SIG-M5 treated with dmso at 0.1 percent for 504 hours (cell line): ENCODE measurements around the gene SP140L.
"Not testable (repeated sequence)": the region's sequence is repeated elsewhere in the genome, so short reads cannot be mapped to it uniquely, and the experiment has no call there.

Experiments
- DNase-seq: peaks from one replicate; lab custom pipeline; 2025; ENCODE audit not compliant: unreplicated experiment; lab: John Stamatoyannopoulos, UW

SP140L gene

DNA sequence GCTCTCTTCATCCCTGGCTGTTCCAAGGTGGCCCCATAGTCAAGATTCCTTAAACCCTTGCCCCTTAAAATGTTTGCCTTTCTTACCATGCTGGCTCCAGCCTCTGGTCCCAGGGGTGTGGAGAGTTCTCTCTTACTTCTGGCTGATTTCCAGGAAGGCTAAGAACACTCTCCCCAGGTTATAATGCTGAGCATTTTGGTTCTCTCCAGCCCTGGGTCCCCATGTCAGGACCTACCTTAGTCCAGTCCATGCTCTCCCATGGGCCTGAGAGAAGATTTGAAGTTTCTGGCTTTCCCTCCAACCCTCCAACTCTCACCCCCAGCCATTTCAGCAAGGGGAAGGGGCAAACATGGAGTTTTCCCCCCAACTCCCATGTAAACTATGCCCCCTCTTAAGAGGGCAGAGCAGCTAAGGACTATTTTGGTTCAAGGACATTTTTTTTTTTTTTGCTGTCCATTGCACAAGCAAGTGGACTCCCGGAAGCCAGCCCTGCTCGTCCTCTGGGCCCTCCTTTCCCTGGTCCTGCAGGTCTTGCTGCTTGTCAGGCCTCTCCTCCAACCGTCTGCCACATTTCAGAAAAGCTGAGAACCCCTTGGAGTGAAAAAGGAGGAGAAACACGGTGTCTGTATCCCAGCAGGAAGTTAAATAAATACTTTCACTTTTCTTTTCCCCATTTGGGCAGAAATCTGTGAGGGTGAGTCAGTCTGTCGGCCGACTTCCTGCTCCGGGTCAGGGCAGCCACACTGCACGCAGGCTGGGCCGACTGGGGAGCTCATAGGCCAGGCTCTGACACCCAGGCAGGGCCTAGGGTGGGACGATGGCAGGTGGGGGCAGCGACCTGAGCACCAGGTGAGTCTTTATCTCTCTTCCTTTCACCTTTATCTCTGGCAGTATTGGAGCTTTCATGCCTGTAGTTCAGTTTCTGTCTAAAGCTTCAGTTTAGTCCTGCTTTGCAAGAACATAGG is at the start of gene SP140L:
TSS of gene SP140L (plus strand) at position 741 of the 965 bp plus-strand sequence. CDS start at position 818, 77 bp downstream.
- DNase-seq = peak; percentile 84

- DNase-seq = no peak
Observed at GRCh38 chr2:230282936-230283335, 44.1 kb upstream of the SP140L start.

DNA sequence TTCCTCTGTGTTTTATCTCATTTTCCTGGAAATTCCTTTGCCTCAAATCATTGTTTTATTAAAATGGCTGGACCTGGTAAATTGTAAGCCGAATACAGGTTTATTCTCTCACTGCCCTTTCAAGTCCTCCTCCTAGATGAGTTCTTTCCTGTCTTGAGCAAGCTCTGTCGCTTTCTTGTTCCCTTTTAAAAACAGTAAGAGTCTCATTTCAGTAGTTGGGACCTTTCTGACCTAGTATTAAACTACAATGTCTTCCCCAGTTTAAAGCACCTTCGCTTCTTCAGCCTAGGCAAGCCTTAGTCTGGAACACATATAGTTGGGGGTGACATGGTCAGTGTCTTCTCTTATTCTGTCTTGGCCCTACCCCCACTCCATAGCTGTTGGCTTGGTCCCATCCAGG is 40.9 kb upstream of the SP140L start:
- no peak for DNase-seq

GRCh38 chr2:230289311-230289710 is 37.7 kb upstream of the SP140L start:
- not testable (repeated sequence) for DNase-seq

DNA sequence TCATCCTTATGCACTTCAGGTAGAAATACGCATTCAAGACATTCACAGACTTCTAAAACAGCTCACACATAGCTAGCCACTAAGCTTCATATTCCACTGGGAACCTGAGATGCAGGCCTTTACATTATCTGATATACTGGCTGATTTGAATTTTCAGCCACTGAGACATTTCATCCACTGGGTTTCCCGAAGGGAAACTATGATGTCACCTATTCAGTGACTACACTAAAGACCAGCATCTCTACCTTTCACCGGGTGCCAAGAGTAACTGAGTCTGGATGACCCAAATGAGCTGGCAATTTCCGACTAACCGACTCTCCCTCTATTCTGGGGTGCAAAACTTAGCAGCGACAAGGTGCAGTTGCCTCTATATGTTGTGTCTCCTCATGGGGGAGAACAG is 31.8 kb upstream of the SP140L start:
- no peak for DNase-seq

DNA sequence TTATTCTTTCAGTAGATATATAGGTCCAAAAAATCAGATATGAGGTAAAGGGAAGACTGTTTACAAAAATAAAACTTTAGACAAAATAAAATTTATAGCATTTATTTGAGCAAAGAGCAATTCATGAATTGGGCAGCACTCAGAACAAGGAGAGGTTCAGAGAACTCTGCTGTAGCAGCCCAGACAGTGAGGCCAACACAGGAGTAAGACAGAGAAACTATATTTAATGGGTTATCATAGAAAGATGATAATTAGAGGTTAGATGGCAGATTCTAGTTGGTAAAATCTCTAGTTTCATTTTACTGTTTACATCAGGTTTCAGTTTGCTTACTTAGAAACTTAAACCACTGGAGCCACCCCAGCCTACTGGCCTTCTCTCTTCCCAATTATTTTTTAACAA is 30.1 kb upstream of the SP140L start:
- no peak for DNase-seq

GRCh38 chr2:230299618-230300017 is 27.4 kb upstream of the SP140L start:
- no peak for DNase-seq

GRCh38 chr2:230305416-230306275 is 21.3 kb upstream of the SP140L start:
- no peak for DNase-seq

DNA sequence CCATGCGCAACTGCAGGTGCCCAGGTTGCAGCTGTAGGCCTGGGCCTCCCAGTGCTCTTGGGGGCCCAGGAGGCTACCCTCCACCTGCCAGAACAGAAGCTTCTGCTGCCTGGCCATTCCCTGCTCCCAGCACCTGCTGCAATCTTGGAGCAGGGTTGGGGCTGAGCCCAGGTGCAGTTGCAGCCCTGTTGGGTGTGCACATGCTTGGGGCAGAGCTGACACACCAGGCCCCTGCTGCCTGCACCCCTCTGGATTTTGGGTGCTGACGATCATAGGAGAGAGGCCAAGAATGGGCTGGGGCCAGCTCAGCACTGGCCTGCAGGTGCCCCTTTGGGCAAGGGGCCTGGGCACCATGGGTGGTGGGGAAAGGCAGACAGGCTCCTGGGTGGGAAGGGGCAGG is 20.5 kb upstream of the SP140L start:
- no peak for DNase-seq

- DNase-seq = no peak
Observed at GRCh38 chr2:230307485-230307884, 19.5 kb upstream of the SP140L start.

DNA sequence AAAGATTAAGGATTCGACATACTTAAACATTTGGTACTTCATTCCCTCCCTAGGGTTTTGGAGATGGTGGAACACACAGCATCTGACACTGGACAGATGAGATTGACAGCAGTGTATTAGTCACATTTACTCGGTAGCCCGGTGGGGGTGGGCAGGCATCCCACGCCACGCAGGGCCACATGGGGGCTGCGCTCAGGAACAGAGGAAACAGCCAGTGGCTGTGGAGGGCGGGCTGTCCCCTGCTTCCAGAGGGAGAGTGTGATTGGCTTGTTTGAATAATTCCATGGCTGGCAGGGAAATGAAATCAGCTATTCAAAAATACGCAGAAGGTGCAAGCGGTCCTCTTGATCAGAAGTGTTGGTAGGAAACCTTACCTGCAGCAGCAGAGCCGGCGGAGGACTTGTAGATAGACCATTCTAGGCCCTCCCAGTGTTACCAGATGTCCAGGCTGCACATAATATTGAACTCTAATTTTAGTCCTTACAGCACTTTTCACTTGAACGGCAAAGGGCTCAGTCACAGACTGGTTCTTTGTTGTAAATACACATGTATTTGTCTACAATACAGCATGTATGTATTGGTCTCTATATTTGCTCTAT is 18.5 kb upstream of the SP140L start:
- DNase-seq = no peak

GRCh38 chr2:230310792-230311191 is 16.2 kb upstream of the SP140L start:
- not testable (repeated sequence) for DNase-seq

GRCh38 chr2:230311634-230312033 is 15.4 kb upstream of the SP140L start:
- not testable (repeated sequence) for DNase-seq

DNA sequence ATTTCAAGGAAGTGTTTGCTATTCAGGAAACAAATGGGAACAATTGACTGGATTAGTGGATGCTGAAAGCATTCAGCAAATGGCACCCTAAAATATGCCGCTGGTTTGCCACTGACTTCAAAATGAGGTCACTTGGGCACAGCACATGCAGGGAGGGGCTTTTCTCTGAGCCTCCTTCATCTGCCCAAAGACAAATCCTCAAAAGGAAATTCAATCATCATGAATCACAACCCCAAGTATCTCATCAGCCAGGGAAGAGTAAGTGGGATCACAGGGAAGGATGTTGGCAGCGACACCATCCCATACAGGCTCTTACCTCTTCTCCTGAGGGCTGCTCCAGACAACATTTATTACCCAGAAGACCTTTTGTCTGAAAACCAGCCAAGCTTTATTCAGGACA is 14.4 kb upstream of the SP140L start:
- DNase-seq = no peak

DNA sequence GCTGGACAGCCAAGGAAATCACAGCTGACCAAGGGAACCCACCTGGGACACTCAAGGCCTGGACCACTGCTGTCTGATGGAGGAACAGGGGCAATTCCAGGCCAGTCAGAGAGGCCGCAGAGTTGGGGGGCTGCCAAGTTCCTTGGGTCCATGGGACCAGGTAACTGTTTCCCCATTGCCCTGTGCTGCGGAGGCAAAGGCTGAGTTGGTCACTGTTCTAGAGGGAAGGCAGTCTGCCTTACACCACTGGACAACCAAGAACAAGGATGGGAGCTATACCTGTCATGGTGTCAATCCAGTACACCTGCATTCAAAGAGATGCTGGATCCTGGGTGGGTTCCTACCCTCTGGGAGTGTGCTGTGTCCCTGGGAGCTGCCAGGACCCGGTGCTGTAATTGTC is 9.6 kb upstream of the SP140L start:
- DNase-seq = no peak

GRCh38 chr2:230318190-230319121 is 8.5 kb upstream of the SP140L start:
- peak; percentile 40 for DNase-seq

DNA sequence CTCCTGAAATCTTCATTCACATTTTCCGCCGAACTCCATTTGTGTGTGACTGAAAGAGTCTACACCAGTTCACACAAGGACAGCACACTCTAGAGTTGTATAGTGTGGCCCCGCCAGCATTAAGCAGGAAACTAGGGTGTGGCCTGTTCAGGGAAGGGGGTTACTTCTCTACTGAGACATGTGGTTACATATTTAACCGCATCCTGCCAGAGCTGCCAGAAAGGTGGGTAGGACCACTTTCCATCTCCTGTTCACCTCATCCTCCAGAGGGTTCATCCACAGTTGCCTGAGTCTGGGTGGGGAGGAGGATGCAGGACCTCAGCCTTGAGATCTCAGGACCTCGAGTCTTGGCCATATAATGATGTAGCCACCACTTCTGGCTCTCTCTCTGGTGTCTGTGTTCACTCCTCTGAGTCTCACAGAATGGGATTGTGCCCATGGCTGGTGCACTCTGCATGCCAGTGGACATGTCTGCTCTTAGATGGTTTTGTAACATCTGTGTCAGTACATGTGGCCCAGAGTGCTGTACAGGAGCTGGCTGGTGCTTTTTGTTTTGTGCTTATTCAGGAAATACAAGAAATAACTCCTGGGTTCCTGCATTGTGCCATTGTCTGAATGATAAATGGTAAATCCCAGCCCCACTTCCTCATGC is 7.7 kb upstream of the SP140L start:
- peak; percentile 37 for DNase-seq

DNA sequence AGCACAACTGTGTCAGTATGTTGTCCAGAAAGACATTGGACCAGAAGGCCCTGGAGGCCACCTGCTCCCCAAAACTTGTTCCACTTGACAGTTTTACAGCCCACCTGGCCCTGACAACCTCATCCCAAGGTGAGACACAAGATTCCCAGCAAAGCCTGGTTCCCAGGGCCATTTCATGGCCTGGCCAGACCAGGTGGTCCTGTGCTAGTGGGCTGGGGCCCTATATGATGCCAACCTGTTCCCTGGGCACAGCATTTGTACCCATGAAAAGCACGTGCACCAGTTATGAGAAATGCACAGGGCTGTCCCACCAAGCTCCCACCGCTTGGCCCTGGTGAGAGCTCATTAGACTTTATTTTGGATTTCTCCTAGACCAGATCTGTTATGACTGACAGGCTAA is 6.0 kb upstream of the SP140L start:
- no peak for DNase-seq

DNA sequence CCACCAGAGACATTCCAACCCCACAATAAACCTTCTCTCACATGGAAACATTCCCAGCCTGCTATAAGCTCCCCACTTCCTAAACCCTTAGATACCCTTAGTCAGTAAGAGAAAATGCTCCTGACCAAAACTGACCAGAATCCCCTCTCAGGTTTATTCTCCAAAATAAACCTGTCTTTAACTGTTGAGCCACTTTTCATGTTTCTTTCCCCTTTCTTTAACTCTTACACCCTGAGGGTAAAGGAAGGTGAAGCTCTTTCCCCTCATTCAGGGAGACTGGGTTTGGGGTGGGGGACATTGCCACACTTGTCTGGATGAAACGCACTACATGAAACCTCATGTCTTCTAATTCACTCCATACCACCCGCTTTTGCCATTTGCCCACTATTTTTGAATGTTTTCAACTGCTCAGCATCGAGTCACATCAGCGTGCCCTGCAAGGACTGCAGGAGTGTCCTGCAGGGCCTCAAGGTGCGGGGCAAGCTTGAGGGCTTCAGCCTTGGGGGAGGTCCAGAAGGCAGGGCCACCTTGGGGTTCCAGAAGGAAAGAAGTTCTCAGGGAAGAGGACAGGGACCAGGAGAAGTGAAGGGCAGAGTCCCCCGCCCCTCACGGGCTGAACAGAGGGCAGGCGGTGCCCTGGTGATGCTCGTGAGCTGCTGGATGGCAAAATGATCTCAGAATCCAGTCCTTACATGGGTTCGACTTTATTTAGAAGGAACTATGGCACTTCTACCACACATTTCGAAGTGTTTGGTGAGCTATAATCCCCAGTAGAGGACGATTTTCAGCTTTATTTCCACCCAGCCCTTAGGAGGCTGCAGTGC is 4.2 kb upstream of the SP140L start:
- no peak for DNase-seq
